ENCODE data around the gene REXO1.

Gene REXO1

GRCh38 chr19:1768918-1769644, 79.2 kb downstream of the REXO1 start:
- no peak for TF ChIP-seq CTCF (IDR thresholded peaks at IDR 0.05; ENCODE audit: low read depth, low read length)
- in situ Hi-C loops (cut with HindIII; ENCODE audit: low sequenced_read_pairs) = no loop called here
- H3K4me3 ChIP-seq (ENCODE audit: low read depth, low read length) = no peak overlapping the region
- DNase-seq (ENCODE audit: low read depth, low spot score) = no peak

- no peak for DNase-seq (ENCODE audit: low read depth, low spot score)
- peak; percentile 47 for TF ChIP-seq CTCF (IDR thresholded peaks at IDR 0.05; ENCODE audit: low read depth, low read length)
- no peak overlapping the region for H3K4me3 ChIP-seq (ENCODE audit: low read depth, low read length)
- in situ Hi-C loops (cut with HindIII; ENCODE audit: low sequenced_read_pairs) = no loop called here
Measured at GRCh38 chr19:1768248-1768647, 80.0 kb downstream of the REXO1 start.

GRCh38 chr19:1767464-1767933, 80.8 kb downstream of the REXO1 start:
- in situ Hi-C loops (cut with HindIII; ENCODE audit: low sequenced_read_pairs) = no loop called here
- H3K4me3 ChIP-seq (ENCODE audit: low read depth, low read length) = no peak overlapping the region
- peak; percentile 95 for TF ChIP-seq CTCF (IDR thresholded peaks at IDR 0.05; ENCODE audit: low read depth, low read length)
- no peak for DNase-seq (ENCODE audit: low read depth, low spot score)

GRCh38 chr19:1766800-1767352, 81.4 kb downstream of the REXO1 start:
- H3K4me3 ChIP-seq (ENCODE audit: low read depth, low read length) = no peak overlapping the region
- in situ Hi-C loops (cut with HindIII; ENCODE audit: low sequenced_read_pairs) = no loop called here
- no peak for DNase-seq (ENCODE audit: low read depth, low spot score)
- no peak for TF ChIP-seq CTCF (IDR thresholded peaks at IDR 0.05; ENCODE audit: low read depth, low read length)

- DNase-seq (ENCODE audit: low read depth, low spot score) = no peak
- no peak for TF ChIP-seq CTCF (IDR thresholded peaks at IDR 0.05; ENCODE audit: low read depth, low read length)
- no peak overlapping the region for H3K4me3 ChIP-seq (ENCODE audit: low read depth, low read length)
- in situ Hi-C loops (cut with HindIII; ENCODE audit: low sequenced_read_pairs) = no loop called here
Measured at GRCh38 chr19:1765904-1766799, 82.1 kb downstream of the REXO1 start.
